IPS-NIHi11 (cell line): Measurements from ENCODE around the gene TAF11L13.
"Not testable (repeated sequence)": the region's sequence is repeated elsewhere in the genome, so short reads cannot be mapped to it uniquely, and the experiment has no call there.

Source experiments
- DNase-seq: peaks from one replicate; pipeline ENCODE4 v3.0.0; 2012; ENCODE audit warnings: mixed read lengths, low spot score

TAF11L13 gene

GRCh38 chr5:17631788-17632187 lies at the start of gene TAF11L13:
TSS of gene TAF11L13 (plus strand) at chr5:17632088.
- not testable (repeated sequence) for DNase-seq

GRCh38 chr5:17585658-17586057 lies 46.2 kb upstream of the TAF11L13 start, which contains the start of gene TAF11L7:
TSS of gene TAF11L7 (minus strand) at chr5:17585758.
- not testable (repeated sequence) for DNase-seq

GRCh38 chr5:17590860-17591259 lies 41.0 kb upstream of the TAF11L13 start, which contains the start of gene TAF11L8:
TSS of gene TAF11L8 (minus strand) at chr5:17590960.
- not testable (repeated sequence) for DNase-seq

GRCh38 chr5:17594255-17594654 lies 37.6 kb upstream of the TAF11L13 start, which contains the start of gene TAF11L9:
TSS of gene TAF11L9 (minus strand) at chr5:17594394.
- DNase-seq = not testable (repeated sequence)

- not testable (repeated sequence) for DNase-seq
Observed at GRCh38 chr5:17597728-17598127, 34.2 kb upstream of the TAF11L13 start, which contains the start of gene TAF11L10. TSS of gene TAF11L10 (minus strand) at chr5:17597828.

- DNase-seq = not testable (repeated sequence)
Observed at GRCh38 chr5:17603880-17604279, 28.0 kb upstream of the TAF11L13 start, which contains the start of gene TAF11L11. TSS of gene TAF11L11 (plus strand) at chr5:17604183.

GRCh38 chr5:17604951-17605350 lies 26.9 kb upstream of the TAF11L13 start:
- DNase-seq = no peak

GRCh38 chr5:17607461-17607860 lies 24.4 kb upstream of the TAF11L13 start:
- DNase-seq = not testable (repeated sequence)

GRCh38 chr5:17610092-17610491 lies 21.8 kb upstream of the TAF11L13 start, which contains the start of gene TAF11L12:
TSS of gene TAF11L12 (plus strand) at chr5:17610392.
- not testable (repeated sequence) for DNase-seq

- DNase-seq = no peak
Observed at GRCh38 chr5:17614872-17615605, 16.8 kb upstream of the TAF11L13 start.

- no peak for DNase-seq
Observed at GRCh38 chr5:17619354-17619753, 12.5 kb upstream of the TAF11L13 start.

- DNase-seq = peak; percentile 74
Observed at GRCh38 chr5:17620627-17621026, 11.3 kb upstream of the TAF11L13 start.

- no peak for DNase-seq
Observed at GRCh38 chr5:17625686-17626085, 6.2 kb upstream of the TAF11L13 start.

- DNase-seq = no peak
Observed at GRCh38 chr5:17634160-17634559, 2.3 kb downstream of the TAF11L13 start, which contains the start of gene TAF11L14. TSS of gene TAF11L14 (plus strand) at chr5:17634460.

GRCh38 chr5:17649232-17649631 lies 17.3 kb downstream of the TAF11L13 start:
- not testable (repeated sequence) for DNase-seq

- DNase-seq = not testable (repeated sequence)
Observed at GRCh38 chr5:17655201-17655759, 23.4 kb downstream of the TAF11L13 start.

GRCh38 chr5:17655921-17656320 lies 24.0 kb downstream of the TAF11L13 start:
- DNase-seq = no peak

- no peak for DNase-seq
Observed at GRCh38 chr5:17663182-17663581, 31.3 kb downstream of the TAF11L13 start.

GRCh38 chr5:17665836-17666235 lies 33.9 kb downstream of the TAF11L13 start:
- DNase-seq = no peak

GRCh38 chr5:17666726-17667235 lies 34.9 kb downstream of the TAF11L13 start:
- no peak for DNase-seq

- no peak for DNase-seq
Observed at GRCh38 chr5:17670353-17670752, 38.5 kb downstream of the TAF11L13 start.

- DNase-seq = no peak
Observed at GRCh38 chr5:17678751-17679324, 47.0 kb downstream of the TAF11L13 start.
